Lower leg skin (tissue), 3 donors: Measurements from ENCODE around the gene CHKA.

Experiments used
- CTCF ChIP-seq, 3 donors: fragments of 450-650 bp; IDR thresholded peaks; one replicate each; pipeline ENCODE4 v1.5.1; 2016; ENCODE audit warnings: antibody characterized with exemption in 3 of 3, mild to moderate bottlenecking in 3 of 3, moderate library complexity in 2 of 3
- POLR2A ChIP-seq, 2 donors: fragments of 450-650 bp; IDR thresholded peaks; one replicate each; pipeline ENCODE4 v1.6.1; 2016 to 2017; ENCODE audit warnings: antibody characterized with exemption in 2 of 2, mild to moderate bottlenecking in 1 of 2, moderate library complexity in 1 of 2

DNA sequence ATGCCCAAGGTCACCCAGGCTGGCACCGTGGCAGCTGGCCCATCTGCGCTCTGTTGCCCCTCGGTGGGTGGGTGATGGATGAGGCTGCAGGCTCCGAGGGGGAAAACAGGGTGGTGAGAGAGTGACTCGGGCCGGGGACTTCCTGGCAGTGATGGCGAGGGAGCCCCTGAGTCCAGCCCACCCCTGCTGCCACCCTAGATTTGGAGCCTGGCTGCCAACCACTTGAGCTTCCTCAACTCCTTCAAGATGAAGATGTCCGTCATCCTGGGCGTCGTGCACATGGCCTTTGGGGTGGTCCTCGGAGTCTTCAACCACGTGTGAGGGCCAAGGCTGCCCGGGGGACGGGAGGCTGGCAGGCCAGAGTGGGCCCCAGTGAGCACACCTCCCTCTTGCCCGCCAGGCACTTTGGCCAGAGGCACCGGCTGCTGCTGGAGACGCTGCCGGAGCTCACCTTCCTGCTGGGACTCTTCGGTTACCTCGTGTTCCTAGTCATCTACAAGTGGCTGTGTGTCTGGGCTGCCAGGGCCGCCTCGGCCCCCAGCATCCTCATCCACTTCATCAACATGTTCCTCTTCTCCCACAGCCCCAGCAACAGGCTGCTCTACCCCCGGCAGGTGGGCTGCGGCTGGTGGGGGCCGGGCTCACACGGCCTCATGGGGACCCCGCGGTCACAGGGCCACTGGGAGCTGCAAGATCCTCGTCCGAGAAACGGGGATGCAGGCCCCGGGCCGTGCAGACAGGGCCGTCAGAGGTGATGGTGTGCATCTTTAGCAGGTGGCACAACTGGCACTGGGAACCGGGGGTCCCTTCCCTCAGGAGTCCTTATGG lies 72.3 kb downstream of the CHKA start:
- no peak for TF ChIP-seq POLR2A (IDR thresholded peaks at IDR 0.05)
- no peak for TF ChIP-seq CTCF (IDR thresholded peaks at IDR 0.05)
